ENCODE measurements around the gene SSBP3. TPM values are rescaled to one million over a fixed set of nuclear protein-coding genes. Genes with fewer than 3 reads are reported as not detected.

The SSBP3 gene
- total and polyA plus RNA-seq, 9 of the 15 experiments (the other 6 are each of a cell fraction or from before 2014, with no cell fraction given): 8.7 to 108 (median 33.8) TPM

GRCh38 chr1:54453022-54453421 is 46.8 kb upstream of the SSBP3 start:
- H3K9me1 ChIP-seq (ENCODE audit: control insufficient read depth, insufficient read depth, low read length): no peaks in the 10 kb centered on the region
- no peaks in the 10 kb centered on the region for H3K27me3 ChIP-seq (ENCODE audit: control insufficient read depth in 2 of 2, insufficient read depth in 2 of 2, low read length in 2 of 2)
- intact Hi-C loops (cut with micrococcal nuclease): no loop called here
- TF ChIP-seq DACH1 (IDR thresholded peaks at IDR 0.05; ENCODE audit: partially characterized antibody) (peak; percentile 24), SPI1 (IDR thresholded peaks at IDR 0.05; ENCODE audit: borderline replicate concordance, low read depth, low read length) (0 out of 2 replicates have a peak, but pooled peaks have one; percentile 5), FUS (optimal IDR thresholded peaks at IDR 0.05; ENCODE audit: low read depth, low read length) (no peak), CBFA2T2 (conservative IDR thresholded peaks at IDR 0.05) (peak; percentile 42), HMGXB4 (CRISPR knock-in tag; IDR thresholded peaks at IDR 0.05) (no peak), CBFA2T3 (IDR thresholded peaks at IDR 0.05) (peak; percentile 22; the same call in 1 of the 2 replicates), PKNOX1 (IDR thresholded peaks at IDR 0.05) (peak; percentile 29; the same call in 1 of the 2 replicates), RAD51 (IDR thresholded peaks at IDR 0.05; ENCODE audit: borderline replicate concordance, low read depth) (peak; percentile 68)
- TF ChIP-seq, protein P1, sequence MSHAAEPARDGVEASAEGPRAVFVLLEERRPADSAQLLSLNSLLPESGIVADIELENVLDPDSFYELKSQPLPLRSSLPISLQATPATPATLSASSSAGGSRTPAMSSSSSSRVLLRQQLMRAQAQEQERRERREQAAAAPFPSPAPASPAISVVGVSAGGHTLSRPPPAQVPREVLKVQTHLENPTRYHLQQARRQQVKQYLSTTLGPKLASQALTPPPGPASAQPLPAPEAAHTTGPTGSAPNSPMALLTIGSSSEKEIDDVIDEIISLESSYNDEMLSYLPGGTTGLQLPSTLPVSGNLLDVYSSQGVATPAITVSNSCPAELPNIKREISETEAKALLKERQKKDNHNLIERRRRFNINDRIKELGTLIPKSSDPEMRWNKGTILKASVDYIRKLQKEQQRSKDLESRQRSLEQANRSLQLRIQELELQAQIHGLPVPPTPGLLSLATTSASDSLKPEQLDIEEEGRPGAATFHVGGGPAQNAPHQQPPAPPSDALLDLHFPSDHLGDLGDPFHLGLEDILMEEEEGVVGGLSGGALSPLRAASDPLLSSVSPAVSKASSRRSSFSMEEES (CRISPR knock-in tag; IDR thresholded peaks at IDR 0.05): peak; percentile 48
- TF ChIP-seq, protein P2, sequence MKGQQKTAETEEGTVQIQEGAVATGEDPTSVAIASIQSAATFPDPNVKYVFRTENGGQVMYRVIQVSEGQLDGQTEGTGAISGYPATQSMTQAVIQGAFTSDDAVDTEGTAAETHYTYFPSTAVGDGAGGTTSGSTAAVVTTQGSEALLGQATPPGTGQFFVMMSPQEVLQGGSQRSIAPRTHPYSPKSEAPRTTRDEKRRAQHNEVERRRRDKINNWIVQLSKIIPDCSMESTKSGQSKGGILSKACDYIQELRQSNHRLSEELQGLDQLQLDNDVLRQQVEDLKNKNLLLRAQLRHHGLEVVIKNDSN (CRISPR knock-in tag; IDR thresholded peaks at IDR 0.05): peak; percentile 38; the same call in 1 of the 2 replicates
- TF ChIP-seq, protein P3, sequence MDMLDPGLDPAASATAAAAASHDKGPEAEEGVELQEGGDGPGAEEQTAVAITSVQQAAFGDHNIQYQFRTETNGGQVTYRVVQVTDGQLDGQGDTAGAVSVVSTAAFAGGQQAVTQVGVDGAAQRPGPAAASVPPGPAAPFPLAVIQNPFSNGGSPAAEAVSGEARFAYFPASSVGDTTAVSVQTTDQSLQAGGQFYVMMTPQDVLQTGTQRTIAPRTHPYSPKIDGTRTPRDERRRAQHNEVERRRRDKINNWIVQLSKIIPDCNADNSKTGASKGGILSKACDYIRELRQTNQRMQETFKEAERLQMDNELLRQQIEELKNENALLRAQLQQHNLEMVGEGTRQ (CRISPR knock-in tag; IDR thresholded peaks at IDR 0.05): peak; percentile 54
- DNase-seq (ENCODE audit: extremely low read depth in 1 of 4, low spot score in 3 of 4) (no peak), FAIRE-seq (no peak), ATAC-seq (peak; percentile 23)
- no peaks in the 10 kb centered on the region for H3K36me3 ChIP-seq (ENCODE audit: control insufficient read depth, insufficient read depth, low read length)
- H3K9me3 ChIP-seq (replicated peaks; ENCODE audit: control insufficient read depth, insufficient read depth, low read depth, low read length): 0 out of 2 replicates have a peak, but pooled peaks cover 5% of the 10 kb centered on the region
- peak overlapping the region; percentile 73 for H2AFZ ChIP-seq (ENCODE audit: low read depth, low read length)
- peaks cover 0 to 2% of the 10 kb centered on the region in 2 experiments; a peak in 3 of 5 replicates for H3K4me1 ChIP-seq (replicated peaks in 1 of 2; ENCODE audit: control insufficient read depth in 2 of 2, insufficient read depth in 2 of 2, low read length in 2 of 2)
- no peak overlapping the region for H3K27ac ChIP-seq (ENCODE audit: extremely low read depth, low read depth, low read length)
- ChIA-PET POLR2A (interaction anchor here (0.6 to 0.9 kb wide), 3 partner anchors 9 to 101 kb away, joined by 3 to 5 read pairs (median 4); no protein-coding TSS in a partner anchor), CTCF (ENCODE audit: low intra/inter-chr PET ratio) (no interaction called here)
- BruUV-seq (replicated peaks): no TSS peak
- H3K79me2 ChIP-seq (ENCODE audit: control insufficient read depth, insufficient read depth, low read length): no peaks in the 10 kb centered on the region
- H3K9ac ChIP-seq (ENCODE audit: insufficient read depth in 1 of 2, low read depth in 2 of 2, low read length in 2 of 2): no peak overlapping the region
- 11% methylated on average over 3 of the region's 3 CpGs for WGBS (ENCODE audit: insufficient coverage, low coverage, missing lambda C conversion rate)
- H3K4me2 ChIP-seq (ENCODE audit: insufficient read depth, low read length): no peak overlapping the region
- in situ Hi-C loops (cut with MboI): no loop called here
- no peaks in the 10 kb centered on the region for H4K20me1 ChIP-seq (replicated peaks; ENCODE audit: control insufficient read depth, insufficient read depth, low read length)
- no peak overlapping the region for H3K4me3 ChIP-seq
